Amygdala (tissue), 56 donors: Measurements from ENCODE around the gene VPS29.
"Not testable (repeated sequence)": the region's sequence is repeated elsewhere in the genome, so short reads cannot be mapped to it uniquely, and the experiment has no call there.

Source experiments
- DNase-seq, 56 donors: peaks; one replicate each; lab custom pipeline; 2025; lab: John Stamatoyannopoulos, UW

The VPS29 gene

DNA sequence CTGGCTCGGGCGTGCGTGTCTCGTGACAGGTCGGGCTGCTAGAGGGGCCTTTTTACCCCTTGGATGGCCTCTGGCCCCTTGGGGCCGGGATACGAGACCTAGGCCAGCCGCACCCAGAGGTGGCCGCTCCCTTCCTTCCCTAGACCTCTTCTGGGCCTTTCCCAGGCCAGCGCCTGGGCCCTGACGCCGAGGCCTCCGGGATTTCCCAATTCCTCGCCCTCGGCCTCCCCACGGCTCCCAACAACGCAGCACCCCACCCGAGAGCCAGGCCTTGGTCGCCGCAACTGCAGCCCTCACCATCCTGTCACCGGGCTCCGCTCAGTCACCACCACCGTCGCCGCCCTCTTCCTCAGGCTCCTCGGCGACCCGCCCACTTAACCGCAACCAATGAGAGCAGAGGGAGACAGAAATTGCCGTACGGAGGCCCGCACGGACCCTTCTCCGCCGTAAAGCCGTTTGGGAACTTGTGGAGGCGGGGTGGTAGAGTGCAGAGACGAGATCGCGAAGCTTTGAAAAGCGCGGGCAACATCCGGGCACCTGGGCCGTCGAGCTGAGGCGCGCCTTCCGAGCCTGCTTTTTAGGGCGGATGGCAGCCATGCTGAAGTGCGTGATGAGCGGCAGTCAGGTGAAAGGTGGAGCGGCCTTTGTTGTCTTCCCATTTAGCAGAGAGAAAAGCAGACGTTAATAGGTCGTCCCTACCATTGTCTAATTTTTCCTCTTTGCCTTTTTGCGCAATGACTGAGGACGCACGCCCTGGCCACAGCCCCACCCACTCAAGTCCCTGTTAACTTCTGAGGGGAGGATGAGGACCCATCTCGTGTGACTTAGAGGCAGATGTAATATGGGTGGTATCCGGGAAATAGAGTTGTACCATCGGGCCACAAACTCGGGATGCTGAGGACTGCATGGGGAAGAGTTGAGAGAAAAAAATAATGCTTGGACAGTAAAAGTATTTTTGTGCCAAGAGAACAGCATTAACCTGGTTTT lies at the start of gene VPS29, which contains the start of gene RAD9B:
Gene VPS29 (minus strand): TSS at position 360 of the 987 bp plus-strand sequence. CDS start 60 bp downstream, at position 300.
Gene RAD9B (plus strand): TSS at position 580 of the 987 bp plus-strand sequence. CDS start 7 bp downstream, at position 587.
- DNase-seq: peak; percentile 67 to 99 (median 94)

DNA sequence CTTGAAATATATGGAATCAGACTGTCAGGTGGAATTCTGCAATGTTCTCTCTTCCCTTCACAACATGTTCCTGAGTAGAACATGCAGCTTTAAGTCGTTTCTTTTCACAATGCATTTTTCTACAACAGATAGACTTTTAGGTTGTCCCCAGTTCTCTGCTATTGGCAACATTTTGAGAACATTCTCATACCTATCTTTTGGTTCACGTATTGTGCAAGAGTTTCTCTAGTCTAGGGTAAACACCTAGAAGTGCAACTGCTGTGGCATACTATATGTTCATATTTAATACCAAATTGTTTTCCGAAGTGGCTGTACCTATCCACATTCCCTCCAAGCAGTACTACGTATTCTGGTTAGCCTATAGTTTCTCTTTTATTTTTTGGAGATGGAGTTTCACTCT lies 49.1 kb upstream of the VPS29 start:
- no peak for DNase-seq

DNA sequence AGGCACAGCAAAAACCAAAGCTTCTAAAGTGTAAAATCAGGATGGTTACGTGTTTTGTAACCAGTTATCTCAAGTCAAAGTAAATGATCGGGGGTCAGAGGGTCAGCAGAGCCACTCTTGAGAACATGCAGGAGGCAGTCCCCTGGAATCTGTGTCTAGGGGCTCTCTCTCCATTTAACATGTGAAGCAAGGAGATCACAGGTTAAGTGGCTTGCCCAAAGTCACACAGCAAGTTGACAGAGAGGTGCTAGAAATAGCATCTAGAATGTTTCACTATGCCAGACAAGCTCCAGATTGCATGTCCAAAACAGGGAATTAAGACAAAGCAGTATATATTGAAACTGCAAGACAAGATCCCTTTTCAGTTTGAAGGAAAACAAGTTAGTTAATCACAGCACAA lies 47.8 kb upstream of the VPS29 start:
- no peak for DNase-seq

DNA sequence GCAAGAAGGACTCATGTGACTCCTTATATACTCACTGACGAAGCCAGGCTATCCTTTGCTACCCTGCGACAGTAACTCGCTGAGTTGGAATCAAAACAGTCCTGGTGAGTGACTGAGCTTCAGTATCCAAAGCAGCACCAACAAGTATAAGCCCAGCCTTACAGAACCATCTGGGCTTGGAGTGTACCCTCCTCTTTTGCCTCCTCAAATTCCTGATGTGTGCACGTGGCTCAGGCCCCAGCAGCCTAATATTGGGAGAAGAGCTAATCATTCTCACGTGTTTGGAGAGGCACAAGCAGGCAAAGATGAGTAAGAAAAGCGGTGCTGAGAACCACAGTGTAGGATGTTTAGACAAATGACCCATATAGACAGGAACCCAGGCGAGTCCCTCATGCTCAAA lies 46.8 kb upstream of the VPS29 start:
- no peak for DNase-seq

DNA sequence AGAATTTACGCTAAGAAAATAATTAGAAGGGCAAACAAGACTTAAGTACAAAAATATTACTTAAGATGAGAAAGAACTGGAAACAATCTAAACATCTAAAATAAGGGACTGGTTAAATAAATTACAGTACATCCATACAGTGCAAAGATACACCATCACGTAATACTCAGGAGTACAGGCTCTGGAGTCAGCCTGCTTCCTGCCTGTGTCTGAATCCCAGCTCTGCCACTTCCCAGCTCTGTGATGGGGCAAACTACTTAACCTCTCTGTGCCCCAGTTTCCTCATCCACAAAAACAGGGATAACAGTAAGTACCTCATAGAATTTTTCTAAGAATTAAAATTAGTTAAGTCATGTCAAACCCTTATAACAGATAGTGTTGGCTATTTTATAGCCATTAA lies 45.2 kb upstream of the VPS29 start:
- DNase-seq: no peak

DNA sequence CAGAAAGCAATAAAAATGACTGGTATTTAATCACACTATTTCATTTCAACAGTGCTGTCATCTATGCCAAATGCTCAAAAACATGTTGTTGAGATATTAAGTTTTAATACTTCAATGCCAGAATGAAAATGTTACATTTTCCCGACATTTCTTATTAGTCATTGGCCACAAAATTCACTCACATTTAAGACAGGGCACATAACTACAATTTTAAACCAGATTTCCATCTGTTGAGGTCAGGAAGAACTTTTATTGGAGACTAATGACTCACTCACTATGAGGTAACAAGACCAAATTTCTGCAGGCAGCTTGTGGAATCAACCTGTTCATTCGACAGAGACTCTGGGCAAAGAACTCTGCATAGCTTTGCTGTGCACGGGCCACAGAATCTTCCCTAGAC lies 44.4 kb upstream of the VPS29 start:
- DNase-seq: no peak

DNA sequence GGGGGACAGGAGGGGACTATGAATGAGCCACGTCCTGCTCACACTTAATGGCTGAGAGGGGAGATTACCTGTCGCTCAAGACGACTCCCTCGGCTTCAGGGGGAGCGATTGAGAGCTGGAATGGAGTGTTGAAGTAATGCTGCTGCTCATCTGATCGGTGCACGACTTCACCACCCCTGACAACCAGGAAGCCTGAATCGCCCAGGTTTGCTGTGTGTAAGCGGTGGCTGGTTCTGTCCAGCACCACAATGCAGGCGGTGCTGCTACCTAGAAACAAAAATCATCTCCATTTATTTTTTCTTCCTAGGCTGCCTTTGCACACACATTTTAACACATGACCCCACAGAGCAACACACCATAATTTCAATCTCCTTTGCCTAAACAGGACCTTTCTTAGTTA lies 43.9 kb upstream of the VPS29 start:
- DNase-seq: no peak

DNA sequence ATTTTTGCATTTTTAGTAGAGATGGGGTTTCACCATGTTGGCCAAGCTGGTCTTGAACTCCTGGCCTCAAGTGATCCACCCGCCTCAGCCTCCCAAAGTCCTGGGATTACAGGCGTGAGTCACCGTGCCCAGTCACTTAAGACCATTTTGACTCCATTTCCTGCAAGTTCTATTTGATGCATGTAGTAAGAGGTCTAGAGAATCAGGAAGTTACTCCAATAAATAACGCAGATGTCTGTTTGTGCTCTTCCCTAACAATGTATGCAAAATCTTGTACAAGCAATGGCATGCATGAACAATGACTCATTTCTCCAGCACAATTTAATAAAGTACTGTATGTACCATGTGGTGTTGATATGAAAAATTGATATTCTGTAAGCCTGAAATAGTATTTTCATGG lies 43.3 kb upstream of the VPS29 start:
- DNase-seq: not testable (repeated sequence)

DNA sequence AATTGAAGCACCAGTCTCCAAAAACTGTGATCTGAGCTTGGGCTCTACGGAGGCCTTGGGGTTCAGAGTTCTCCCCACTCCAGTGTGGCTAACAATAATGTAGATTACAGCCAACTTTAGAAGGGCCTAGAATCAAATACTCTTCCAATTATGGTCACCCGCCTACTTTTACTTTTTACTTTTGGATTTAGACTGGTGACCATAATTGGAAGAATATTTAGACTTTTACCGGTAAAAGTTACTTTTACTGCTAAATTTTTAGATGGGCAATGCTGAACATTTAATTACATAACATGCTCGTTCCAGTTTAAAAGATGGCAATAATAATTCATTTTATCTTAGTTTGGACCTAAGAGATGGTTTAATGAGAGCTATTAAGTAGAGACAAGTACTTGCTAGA lies 42.1 kb upstream of the VPS29 start:
- DNase-seq: no peak

DNA sequence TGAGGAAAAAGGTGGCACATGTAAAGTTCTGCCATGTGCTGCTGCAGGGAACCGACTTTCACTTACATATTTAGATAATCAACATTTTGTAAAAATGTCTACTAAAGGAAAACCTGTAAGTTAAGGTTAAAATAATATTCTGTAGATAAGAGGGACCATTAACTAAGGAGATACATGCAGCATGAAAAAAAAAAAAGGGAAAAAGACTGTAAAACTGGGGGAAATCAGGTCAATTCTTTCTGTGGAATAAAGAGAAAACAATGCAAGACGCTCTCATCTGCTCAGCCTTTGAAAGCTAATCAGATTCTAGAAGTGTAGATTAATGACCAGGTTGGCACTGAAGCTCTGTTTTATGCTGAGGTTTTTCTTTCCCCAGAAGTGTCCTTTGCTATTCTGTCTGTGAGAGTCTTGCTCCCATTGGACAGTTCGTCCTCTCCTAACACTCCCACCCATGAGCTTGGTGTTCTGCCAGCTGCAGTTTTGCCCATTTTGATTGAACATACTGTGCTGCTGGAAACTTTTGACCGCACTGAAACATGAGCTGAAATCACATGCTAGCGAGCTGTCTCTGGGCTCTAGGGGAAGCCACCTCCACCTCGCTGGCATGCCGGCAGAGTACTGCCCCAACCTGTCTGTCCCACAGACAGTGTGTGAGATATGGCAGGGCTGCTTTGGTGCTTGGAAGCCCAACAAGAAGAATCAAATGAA lies 41.5 kb upstream of the VPS29 start:
- DNase-seq: peak in 24 of 56 donors; percentile 2 to 49 (median 23)

DNA sequence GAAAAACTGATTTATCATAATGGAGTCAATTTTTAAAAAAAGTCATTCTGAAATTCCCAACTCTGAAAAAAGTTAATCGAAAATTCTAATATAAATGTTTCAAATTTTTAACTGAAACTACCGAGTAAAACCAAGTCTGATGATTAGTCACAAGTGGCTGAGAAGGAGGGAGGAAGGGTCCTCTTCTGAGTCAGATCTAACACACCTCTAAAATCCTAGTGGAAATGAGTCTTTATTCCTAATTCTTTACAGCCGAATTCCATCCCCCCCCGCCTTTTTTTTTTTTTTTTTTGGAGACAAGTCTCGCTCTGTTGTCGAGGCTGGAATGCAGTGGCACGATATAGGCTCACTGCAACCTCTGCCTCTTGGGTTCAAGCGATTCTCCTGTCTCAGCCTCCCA lies 38.1 kb upstream of the VPS29 start:
- no peak for DNase-seq

DNA sequence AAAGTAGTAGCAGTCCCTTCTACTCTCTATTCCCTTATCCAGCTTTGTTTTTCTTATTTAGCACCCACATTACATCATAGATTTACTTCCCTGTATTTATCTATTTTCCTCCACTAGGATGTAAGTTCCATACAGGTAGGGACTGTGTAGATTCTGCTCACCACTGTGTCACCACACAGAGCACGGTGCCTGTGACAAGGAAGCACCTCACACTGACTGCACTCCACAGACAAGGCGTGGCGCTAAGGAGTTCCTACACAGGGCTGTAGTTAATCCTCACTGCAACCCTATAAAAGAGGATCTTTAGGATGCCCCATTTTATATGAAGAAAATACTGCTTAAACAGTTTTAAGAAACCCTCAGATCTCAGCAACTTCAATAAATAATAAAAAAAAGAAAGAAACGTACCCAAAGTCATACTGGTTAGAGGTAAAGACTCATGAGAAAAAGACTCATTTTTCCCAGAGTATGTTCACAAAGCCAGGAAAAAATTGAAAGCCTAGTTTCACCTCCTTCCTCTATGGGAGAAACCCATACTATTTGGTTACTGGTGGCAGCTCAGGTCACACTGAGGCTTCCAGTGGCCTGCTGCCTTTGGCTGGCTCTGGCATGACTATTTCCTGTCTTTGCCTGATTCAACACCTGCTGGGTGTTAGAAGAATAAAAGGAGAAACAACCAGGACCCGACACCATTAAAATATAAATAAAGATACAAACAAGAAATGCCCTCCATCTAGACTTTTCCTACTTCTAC lies 37.1 kb upstream of the VPS29 start:
- no peak for DNase-seq

DNA sequence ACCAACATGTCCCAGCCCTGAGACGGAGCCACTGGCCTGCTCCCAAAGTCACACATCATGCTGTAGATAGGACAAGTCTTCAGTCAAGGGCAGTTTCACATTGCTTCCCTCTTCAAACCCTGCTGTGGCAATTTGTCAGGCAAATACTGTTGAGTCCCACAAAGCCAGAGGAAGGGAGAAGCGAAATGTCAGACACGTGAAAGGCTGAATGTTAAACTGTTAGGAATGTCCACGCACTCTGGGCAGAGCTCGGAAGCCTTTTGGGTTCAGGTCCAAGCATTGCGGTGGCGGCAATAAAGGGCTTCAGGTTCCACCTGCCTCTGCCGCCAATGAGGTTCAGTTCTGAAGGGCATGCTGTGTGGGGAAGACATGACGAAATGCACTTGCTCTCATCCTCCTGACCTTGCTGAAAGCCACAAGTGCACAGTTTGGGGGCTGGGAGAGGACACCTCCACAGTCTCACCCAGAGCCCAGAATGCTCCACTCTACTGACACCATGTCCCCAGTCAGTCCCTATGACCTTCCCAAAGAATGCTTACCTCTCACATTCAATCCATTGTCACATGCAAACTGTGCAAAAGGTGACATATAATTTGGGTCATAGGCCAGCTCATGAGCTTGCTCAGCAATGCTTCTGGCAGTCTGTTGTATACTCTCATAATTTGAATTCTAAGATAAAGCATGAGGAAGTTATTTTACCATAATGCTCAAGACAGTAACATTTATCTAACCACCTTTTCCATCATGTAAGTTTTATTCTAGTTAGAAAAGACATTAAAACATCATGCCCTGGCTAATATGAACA lies 35.9 kb upstream of the VPS29 start:
- DNase-seq: no peak

DNA sequence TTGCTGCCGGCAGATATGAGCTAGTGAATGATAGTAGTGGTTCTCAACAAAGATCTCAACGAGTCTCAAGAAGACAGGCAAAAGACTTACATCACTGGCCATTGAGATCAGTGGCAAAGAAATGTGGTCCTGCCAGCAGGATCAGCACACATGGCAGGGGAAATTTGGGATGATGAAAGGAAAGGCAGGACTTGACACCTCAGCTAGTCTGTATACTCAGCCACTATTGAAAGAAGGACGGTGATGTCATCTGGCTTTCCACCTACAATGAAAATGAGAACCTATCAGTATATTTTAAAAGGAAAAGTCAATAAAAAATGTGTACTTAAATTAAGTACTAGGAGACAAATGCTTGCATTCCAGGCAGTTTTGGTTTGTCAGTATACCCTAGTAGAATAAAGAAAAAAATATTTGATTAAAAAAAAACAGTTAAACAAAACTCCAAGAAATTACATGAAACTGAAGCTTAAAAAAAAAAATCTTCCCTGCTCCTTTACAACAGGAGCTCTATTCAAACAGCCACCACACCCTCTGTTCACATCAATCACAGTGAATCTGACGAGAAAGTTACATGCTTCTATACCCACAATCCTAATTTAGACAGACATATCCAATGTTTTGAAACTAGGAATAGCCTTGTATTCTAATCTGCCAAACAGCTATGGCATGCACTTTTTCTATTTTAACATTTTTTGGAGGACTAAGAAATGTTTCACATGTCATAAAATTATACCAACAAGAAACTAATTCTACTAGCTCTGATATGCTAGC lies 35.1 kb upstream of the VPS29 start:
- no peak for DNase-seq

DNA sequence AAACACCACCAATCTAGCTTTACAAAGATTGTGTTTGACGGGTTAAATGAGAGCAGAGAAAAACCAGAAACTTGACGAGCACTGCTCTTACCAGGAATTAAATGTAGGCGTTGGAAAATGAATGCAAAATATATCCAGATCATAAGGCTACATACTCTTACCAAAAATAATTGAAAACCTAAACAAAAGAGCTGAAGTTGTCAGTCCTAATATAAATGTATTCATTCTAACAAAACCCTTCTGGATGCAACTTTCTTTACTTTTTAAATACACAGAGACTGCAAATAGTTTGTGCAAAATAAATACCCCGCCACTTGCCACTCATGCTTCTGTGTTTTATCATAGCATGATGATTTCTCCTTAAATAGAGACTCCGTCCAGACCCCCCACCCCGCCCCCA lies 32.9 kb upstream of the VPS29 start:
- no peak for DNase-seq

DNA sequence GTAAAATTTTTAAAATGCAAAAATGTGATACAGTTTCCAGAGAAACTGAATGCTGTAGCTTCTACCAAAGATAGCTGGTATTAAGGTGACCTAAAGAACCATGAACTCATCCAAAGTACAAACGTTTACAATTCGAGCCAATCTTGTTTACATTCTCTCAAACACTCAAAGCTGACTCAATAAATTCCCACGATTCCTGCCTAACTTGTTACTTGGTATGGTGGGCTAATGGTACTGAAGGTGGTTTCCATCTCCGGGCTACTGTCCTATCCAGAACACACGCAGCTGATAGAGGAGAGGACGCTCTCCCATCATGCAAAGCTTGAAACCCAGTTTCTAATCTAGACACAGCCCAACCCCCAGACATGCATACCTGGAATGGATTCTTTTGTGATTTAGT lies 31.7 kb upstream of the VPS29 start:
- DNase-seq: no peak

DNA sequence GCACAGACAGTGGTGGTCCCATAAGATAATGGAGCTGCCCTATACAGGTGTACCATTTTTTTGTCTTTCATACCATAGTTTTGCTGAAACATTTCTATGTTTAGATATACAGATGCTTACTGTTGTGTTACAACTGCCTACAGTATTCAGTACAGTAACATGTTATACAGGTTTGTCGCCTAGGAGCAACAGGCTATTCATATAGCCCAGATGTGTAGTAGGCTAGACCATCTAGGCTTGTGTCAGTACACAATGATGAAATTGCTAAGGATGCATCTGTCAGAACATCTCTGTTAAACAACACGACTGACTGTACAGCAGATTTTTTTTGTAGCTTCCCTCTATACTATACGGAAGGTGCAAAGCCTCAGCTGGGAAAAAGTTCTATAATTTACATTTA lies 30.7 kb upstream of the VPS29 start:
- DNase-seq: no peak

DNA sequence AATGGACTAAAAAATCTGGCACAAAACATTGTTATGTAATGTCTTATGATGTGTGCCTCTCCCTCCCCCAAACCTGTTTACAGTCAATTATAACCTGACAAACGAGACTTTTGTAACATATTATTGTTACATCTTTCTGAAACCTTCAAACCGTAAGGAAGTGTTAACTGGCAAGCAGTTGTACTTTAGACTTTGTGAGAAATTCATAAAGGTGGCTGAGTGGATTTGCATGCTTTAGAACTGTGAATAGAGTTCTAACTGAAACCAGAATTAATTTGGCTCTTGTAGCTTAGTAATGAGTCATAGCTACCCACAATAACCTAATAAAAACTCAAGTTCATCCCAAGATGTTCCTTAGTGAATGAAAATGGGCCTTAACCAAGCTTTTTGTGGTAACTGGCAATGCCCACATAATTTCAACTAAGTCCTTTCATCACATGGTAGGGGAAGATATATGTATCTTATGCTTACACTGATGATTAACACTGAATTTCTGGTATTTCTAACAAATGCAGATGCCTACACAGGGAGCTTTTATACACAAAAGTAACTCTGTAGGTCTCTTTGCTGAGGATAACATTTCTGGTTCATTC lies 29.9 kb upstream of the VPS29 start:
- DNase-seq: no peak

DNA sequence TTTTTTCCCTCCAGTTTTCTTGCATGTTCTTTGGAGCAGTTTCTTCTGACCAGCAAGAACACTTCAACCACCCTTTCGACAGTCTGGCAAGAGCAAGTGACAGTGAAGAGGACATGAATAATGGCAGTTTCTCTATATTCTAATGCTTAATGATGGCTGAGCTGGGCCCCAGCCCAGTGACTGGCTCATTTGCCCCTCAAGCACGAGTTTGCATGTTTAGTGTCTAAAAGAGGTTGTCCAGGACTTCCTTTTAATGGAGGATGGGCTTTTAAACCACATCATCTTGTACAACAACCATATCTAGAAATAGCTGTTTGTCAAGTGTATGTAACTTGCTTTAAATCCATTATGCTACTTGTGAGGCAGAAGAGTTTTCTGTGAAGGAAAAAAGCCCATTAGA lies 28.6 kb upstream of the VPS29 start:
- no peak for DNase-seq
